K562 treated with DMSO at 1 percent for 4 hours (cell line): ENCODE data around the gene MYL4. TPM values are rescaled to one million over a fixed set of nuclear protein-coding genes. Genes with fewer than 3 reads are reported as not detected.

Source experiments
- total RNA-seq: library from RNA; unstranded; fragments of 300-600 nt; gene quantifications from 2 replicates; pipeline ENCODE4 v1.2.3, GENCODE V29; 2022; ENCODE audit not compliant: insufficient read depth

The MYL4 gene
- 180 and 186 TPM in 2 replicates for total RNA-seq

DNA sequence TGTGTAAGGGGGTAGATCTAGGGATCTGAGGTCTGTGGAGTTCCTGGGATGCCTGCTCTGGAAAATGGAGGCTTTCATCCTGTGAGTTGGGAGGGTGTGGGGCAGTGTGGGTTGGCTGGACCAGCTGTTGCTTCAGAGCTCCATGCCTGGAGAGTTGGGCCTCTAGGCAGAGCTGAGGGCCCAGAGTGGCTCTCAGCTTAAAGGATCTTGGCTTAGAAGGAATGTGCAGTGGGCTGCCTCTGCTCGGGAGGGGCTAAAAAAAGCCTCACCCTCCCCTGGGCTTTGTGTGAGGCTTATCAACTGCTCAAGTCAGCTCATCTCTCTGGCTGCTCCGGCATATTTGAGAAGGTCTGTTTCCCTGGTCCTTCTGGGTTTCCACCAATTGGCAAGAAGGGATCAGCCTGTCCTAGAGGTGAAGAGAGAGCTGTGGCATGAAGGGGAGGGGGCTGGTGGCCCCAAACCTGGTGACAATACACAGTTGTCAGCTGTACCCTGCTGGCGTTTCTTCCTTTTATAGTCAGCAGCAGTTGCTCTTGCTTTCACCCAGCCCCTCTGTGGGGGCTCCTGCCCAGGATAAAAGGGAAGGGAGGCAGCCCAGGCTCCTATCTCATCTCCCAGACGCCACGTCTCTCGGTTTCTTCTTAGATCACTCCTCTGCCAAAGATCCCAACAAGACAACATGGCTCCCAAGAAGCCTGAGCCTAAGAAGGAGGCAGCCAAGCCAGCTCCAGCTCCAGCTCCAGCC, at the start of gene MYL4:
TSS of gene MYL4 (plus strand) at position 605 of the 745 bp plus-strand sequence. CDS start at position 680, 75 bp downstream.

DNA sequence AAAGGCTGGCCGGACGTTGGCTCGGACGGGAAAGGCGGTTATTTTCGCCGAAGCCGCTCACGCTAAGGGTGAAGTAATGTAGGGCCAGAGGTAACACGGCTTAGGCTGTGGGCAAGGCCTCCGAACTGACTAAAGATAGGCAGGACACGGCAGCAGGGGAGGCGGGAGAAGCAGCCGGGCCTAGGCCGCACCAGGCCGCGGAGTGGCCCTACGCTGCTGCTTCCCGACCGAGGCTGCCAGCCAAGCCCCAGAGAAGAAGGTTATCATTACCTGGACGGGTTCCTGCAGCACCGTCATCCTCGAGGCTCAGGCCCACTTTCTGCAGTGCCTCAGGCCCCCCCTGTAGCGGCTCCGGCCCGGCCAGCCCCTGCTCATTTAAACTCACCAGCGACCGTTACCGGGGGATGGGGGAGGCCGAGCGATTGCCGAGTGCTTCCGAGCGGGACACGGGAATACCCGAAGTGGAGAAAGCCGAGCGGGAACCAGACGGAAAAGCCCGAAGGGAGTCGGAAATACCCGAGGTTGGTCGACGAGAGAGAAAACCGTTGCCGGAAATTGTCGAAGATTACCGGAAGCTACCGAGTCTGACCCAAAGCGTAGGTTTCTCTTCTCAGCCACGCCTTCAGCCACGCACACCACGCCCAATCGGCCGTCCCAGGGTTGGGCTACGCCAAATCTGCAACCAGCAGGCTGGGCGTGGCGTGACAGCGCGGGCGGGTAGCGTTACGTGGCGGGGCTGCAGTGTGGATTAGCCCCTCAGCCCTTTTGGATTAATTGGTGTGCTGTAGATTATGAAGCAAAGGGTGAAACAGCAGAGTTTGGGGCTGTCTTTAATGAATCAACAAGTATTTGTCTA, 20.0 kb upstream of the MYL4 start, which contains the start of gene CDC27:
TSS of gene CDC27 (minus strand) at position 420 of the 856 bp plus-strand sequence. CDS start at position 297, 123 bp downstream.

DNA sequence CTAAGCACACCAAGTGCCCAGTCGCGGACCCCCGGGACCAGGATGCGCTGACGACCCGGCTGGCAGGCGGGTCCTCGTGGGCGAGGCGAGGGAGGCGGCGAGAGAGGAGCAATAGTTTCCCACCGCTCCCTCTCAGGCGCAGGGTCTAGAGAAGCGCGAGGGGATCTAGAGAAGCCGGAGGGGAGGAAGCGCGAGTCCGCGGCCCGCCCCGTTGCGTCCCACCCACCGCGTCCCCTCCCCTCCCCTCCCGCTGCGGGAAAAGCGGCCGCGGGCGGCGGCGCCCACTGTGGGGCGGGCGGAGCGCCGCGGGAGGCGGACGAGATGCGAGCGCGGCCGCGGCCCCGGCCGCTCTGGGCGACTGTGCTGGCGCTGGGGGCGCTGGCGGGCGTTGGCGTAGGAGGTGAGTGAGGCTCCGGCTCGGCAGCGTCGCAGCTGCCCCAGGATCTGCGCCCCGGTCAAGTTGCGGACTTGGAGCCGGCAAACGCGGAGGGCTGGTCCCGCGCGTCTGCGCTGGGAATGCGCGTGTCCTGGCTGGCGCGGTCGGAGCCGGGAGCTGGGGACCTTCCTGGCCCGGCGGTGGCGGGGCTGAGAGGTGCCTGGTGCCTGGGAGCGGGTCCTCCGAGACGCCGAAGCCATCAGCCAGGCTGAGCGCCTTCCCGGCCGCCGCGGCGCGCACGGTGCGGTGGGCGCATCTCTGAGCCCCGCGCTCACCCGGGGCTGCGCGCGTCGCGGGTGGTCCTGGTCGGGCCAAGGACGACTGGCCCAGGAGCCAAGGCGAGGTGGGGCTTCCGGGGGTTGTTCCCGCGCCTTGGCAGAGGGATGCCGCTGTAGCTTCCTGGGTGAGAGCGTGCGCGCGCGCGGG, 44.6 kb downstream of the MYL4 start, which contains the start of gene ITGB3:
TSS of gene ITGB3 (plus strand) at position 287 of the 862 bp plus-strand sequence. CDS start at position 322, 35 bp downstream.

Other genes with a start within 250 kb of the MYL4 start
- gene RPRML, start 230.1 kb upstream of the MYL4 start, total RNA-seq, result not detected in 2 replicates
- 23.1 and 30.6 TPM in 2 replicates for gene CDC27, start 20.1 kb upstream of the MYL4 start, total RNA-seq
- gene ITGB3, start 44.5 kb downstream of the MYL4 start, total RNA-seq, result 0.73 and 0.91 TPM in 2 replicates
- gene EFCAB13, start 114.6 kb downstream of the MYL4 start, total RNA-seq, result 0.30 and 2.5 TPM in 2 replicates